CD4-positive, alpha-beta T cell treated with Interleukin-10 for 1 hour (primary cell): Measurements from ENCODE around the gene MARCHF6.
"Not testable (repeated sequence)": the region's sequence is repeated elsewhere in the genome, so short reads cannot be mapped to it uniquely, and the experiment has no call there.

Experiments
- DNase-seq: peaks from one replicate; pipeline ENCODE4 v3.0.0-alpha.2; 2020

MARCHF6 gene

DNA sequence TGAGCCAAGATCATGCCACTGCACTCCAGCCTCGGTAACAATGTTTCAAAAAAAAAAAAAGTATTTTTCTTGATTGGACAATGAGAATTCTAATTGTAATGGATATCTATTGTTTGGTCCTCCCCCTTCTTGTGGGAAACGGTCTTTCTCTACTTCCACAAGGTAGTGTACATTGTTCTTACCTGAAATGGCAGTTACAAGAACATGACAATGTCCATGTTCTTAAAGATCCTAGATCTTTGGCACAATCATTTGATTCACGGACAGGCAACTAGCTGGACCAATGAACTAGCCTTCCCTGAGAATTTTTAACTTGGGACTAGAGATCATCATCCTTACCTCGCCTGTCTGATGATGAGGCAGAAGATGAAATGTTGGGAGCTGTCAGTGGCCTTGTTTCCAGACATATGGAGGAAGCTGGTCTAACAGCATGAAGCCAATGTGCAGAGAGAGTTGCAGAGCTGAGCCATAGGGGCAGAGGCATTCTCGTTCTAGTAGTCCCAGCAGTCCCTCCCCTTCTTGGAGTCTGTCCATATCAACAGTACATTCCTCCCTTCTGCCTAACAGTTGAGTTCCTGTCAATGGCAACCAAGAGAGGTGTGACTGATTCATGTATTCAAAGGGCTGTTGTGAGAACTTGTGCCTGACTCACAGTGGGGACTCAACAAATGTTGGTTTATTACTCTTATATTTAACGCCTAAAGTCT lies 2.1 kb upstream of the MARCHF6 start:
- DNase-seq: no peak

DNA sequence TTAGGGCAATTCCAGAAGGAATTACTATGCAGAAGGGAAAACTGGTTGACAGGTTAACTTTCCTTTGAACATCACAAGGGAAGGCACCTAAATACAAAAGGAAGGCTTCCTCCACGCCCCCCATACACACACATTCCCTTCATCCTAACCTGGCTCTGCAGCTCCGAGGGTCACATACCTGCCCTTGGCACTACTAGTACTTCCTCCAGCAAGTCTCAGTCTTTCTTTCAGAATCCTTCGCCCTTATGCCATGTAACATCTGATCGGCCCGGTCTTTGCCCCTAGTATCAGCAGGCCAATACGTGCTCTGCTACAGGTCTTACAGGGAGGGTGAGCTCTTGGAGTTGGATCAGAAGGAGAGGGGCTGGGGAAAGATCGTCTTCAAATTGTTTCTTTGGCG lies 1.6 kb upstream of the MARCHF6 start:
- no peak for DNase-seq

DNA sequence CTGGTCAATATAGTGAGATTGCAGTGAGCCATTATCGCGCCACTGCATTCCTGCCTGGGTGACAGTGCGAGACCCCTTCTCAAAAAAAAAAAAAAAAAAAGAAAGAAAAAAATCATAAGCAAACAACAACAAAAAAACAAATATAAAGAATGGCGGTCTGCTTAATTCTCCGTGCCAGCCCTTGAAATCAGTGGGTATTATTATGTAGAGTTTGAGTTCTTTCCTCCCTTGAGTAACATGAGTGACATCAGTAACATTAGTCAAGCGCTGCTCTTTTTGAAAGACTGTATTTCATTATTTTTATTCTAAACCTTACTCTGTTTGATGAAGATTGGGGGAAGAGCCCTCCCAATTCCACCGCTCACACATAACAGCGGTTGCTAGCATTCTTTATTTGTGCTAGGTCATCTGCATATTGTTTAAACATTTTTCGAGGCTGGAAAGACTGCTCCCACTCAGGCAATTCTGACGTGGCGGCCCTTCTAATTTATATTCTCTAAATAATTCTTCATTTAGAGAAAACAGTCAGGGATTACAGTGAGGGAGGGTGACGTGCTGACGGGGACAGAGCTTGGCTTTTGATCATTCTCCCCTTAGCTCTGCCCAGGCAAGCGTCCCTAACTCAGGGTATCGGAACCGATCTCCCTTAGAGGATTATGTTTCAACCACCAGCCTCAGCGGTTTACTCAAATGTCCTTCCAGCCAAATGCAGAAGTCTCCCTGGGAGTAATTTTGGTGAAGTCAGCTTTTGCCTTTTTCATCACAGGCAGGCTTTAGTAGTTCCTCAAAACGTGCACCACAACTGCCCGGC lies 860 bp upstream of the MARCHF6 start:
- peak; percentile 15 for DNase-seq

DNA sequence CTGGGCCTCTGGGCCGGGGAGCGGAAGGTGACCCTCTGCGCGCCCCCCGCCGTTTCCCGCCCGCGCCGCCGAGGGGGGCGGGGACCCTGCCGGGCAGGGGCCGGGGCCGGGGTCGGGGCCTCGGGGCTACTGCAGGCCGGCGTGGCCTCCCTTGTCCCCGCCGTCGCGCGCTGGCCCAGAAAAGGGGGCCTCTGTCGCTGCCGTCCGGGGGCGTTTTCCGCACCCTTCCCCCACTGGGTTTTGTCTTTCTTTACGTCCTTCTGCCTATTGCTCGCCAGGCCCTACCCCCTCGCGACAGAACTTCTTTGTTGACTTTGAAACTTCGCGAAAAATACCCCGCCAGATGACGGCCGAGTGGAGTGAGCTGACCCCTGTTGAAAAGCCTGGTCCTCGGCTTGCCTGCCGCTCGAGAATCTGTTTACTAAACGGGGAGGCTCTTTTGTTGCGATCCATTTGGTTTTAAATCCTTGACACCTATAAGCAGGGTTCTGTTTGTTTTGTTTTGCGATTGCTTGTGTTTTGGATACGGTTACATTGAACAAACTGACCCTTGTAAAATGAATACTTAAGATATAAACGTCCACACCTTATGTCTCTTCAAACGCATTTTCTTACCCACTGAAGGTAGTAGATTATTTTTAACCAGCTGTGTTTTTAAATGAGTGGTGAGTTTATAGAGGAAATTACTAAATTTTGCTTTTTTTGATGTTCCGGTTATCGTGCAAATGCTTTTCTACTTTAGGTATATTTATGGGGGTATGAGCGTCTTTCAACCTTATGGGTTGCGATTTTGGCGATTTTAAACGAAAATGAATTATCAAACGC lies 765 bp downstream of the MARCHF6 start:
- peak; percentile 51 for DNase-seq

DNA sequence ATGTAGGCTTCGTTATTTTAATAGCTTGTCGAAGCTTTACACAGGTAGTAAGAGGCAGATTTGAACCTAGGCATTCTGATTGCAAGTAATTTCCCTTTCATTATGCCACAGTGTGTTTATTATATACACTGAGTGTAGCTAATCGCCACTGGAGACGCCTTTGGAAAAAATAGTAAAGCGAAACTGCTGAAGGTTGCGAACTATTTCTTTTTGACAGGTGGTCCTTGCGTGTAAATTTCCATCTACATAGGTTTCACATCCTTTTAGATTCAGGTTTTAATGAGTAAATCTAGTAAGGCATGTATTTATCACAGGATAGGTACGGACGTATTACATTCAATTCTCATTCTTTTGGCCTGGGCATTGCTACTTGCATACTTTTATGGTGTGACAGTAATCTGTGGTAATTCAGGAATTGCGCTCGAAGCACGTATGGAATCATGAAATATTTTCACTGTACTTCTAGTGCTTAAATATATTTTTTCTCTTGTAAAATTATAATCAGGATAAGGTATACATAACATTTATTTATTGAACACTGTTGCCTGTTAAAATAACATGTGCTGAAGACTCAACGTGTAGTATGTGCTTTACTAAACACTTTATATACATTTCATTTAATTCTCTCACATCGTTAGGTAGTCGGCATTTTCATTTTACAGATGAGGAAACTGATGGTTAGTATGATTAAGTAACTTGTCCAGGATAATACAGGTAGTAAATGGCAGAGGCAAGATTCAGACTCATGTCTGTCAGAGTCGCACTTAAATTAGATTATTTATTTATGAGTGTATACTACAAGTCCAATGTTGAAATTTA lies 1.8 kb downstream of the MARCHF6 start:
- DNase-seq: peak; percentile 49

DNA sequence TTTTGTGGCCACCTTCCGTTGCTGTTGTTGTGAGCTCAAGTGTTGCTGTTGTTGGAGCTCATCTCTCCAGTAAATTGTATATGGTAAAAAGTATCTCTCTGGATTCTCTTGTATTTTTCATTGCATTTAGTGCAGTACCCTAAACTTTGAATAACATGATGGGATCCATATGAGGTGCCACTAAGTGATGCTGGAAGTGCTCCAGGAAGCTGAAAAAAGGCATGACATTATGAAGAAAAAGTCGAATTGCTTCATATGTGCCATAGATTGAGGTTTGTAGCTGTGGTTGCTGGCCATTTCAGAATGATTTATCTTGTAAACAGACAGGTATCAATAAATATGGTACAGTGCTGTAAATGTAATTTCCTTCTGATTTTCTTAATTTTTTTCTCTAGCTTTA lies 5.5 kb downstream of the MARCHF6 start:
- no peak for DNase-seq

DNA sequence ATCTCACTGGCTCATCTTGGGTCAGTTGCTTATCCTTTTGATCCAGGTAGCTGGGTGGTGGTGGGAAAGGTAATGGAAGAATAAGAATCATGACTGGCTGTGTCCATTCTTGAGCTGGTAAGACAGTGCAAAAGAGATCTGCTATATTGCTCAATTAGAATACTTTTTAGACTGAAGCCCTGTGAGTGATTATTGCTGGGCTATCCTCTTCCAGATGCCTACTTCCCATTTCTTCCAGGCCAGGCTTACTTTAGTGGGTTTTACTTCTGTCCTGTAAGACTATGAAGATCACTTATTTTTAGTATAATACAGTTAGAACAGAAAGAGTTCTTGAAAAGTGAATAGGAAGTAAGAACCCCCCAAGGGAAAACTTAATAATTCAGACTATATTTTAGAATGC lies 7.2 kb downstream of the MARCHF6 start:
- DNase-seq: no peak

DNA sequence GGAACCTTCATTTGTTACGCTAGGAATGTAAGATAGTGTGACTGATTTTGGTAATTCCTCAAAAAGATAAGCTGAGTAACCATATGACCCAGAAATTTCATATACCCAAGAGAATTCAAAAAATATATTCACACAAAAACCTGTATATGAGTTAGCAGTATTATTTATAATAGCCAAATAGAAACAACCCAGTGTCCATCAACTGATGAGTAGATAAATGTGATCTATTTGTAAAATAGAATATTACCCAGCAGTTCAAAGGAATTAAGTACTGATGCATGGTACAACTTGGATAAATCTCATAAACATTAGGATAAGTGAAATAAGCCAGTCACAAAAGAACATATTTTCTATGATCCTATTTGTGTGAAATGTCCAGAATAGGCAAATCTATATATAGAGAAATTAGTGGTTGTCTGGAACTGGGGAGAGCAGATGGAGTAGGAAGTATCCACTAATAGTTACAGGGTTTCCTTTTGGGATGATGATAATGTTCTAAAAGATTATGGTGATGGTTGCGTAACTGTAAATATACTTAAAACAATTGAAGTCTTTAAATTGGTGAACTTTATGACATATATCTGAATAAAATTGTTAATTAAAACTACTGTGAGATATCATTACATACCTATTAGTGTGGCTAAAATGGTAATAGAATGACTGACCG lies 10.2 kb downstream of the MARCHF6 start:
- DNase-seq: no peak

DNA sequence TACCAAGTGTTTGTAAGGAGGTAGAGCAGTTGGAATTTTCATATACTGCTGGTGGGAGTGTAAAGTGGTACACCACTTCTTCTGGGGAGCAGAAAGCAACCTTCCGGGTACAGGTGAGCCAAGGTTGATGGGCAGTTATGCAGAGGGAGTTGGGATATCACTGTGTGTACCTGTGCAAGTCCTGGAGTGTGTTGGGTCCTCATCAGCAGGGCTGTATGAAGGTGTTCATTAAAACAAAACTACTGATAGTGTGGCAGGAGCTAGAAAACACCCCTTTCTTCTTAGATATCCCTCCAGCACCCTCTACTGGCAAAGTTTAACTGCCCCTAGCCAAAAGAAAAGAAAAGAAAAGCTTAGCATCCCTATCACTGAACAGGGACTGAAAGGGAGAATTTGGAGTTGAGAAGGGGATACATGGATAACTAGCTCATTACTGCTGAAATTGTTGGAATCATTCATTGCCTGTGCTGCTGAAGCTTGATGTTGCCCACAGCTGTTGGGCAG lies 10.7 kb downstream of the MARCHF6 start:
- DNase-seq: peak; percentile 43

DNA sequence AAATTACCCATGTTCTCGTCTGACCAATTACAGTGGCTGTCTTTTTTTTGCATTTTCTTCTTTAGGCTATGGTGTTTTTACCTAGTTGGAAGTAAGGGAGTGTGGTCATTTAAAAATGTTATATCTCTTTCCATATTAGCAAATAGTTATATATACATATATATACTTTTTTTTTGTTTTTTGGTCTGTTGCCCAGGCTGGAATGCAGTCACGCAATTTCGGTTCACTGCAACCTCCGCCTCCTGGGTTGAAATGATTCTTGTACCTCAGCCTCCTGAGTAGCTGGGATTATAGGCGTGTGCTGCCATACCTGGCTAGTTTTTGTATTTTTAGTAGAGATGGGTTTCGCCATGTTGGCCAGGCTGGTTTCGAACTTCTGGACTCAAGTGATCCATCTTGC lies 12.3 kb downstream of the MARCHF6 start:
- no peak for DNase-seq

DNA sequence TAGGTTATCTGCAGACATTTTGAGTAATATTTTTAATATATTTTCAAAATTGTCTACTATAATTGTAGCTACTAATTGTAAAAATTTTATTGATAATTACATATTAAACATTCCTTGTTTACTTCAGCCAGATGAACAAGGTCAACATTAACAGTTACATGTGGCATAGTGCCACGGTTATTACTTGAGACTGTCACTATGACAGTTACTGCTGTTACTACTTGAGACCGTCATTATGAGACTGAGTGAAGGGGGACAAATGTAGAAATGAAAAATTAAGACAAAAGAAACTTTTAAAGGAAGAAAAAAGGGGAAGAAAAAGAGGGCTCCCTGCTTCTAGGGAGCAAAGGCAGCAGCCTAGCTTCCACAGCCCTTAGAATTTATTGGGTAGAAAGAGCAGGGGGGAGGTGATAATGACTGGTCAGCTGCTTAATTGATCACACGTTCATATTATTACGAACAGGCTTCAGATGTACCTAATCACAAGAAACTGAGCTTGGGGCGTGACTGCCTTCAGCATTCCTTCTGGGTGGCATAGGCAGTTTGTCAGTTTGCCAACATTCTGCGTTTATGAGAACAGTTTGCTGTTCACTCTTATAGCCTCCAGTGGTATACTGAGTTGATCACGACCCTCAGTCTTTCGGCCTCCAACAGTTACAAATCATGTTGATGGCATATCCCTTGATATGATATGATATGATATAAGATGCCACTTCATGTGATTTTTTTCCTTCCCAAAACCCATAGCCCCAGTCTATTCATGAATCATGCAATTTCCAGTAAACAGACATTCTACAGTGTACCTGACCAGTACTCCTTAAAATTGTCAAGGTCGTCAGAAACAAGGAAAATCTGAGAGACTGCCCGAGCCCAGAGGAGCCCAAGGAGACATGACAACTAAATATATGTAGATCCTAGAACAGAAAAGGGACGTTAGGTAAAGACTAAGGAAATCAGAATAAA lies 13.1 kb downstream of the MARCHF6 start:
- no peak for DNase-seq

DNA sequence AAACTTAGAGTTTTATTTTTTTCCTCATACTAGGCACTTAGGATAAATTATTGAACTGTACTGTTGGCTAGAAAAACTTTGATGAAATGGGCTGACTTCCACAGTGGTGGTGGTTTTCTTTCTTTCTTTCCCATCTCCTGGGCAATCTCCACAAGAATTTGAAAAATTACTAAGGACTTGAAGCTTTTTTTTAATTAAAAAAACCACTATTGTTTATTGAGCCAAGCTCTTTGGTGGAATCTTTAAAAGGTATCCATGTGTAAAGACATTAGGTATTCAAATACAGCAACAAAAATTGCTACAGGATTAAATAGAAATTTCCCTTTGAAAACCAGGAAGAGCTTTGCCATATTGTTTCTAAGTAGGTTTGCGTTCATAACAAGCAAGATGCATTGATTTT lies 14.1 kb downstream of the MARCHF6 start:
- no peak for DNase-seq

DNA sequence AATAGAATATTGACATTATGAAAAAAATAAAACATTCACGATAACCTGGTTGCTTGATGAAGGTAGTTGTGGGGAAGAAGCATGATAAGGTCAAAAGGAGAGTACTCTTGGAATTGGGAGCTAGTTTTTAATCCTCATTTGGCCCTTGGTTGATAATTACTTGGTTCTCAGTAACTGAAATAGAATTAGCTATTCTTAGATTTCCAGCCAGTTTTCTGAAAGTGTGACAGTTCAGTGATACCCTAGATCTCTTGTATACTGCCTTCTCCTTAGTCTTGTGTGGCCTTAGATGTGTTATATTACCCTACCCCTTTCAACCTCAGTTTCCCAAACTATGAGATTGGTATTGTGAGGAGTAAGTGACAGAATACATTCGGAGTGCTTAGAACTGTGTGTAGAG lies 17.4 kb downstream of the MARCHF6 start:
- DNase-seq: no peak

DNA sequence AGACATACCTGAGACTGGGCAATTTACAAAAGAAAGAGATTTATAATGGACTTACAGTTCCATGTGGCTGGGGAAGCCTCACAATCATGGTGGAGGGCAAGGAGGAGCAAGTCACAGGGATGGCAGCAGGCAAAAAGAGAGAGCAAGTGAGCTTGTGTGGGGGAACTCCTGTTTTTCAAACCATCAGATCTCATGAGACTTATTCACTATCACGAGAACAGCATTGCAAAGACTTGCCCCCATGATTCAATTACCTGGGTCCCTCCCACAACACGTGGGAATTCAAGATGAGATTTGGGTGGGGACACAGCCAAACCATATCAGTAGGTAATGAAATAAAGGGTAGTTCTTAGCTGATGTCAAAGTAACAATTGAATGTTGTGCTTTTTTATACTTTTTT lies 17.9 kb downstream of the MARCHF6 start:
- not testable (repeated sequence) for DNase-seq

DNA sequence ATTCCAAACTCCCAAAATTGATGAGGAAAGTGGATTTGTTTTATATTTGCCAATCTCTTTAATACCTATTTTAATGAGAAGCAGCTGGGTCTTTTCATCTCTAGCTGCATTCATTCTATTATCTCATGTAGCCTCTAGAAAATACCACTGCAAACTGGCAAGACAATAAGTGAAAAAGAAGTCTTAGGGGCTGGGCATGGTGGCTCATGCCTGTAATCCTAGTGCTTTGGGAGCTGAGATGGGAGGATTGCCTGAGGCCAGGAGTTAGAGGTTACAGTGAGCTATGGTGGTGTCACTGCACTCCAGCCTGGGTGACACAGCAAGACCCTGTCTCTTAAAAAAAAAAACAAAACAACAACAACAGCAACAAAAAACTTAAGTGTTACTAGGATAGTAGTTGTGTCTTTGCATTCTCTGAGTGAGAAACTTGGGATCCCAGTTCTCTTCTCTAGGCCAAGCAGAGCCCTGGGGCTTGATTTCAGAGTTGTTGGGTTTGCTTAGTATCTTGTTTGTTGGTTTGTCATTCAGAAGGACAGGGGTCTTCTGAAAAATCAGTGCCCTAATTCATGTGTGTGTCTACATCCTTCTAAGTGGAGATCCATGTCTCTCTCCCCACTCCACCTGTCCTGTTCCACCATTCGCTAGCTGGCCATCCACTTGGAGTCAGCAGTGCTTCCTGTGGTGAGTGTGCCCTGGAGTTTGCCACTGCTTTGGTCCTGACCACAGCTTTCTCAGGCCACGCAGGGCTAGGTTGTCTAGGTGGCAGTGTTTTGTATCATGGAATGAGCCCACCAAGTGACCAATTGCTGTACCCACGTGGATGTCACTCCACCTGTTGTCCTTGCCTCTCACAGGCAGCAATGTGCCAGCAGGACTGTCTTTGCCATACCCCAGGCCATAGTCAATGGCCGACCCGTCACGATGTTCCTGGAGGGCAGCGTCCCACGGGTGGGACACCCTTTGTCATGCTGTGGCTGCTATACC lies 19.5 kb downstream of the MARCHF6 start:
- no peak for DNase-seq

DNA sequence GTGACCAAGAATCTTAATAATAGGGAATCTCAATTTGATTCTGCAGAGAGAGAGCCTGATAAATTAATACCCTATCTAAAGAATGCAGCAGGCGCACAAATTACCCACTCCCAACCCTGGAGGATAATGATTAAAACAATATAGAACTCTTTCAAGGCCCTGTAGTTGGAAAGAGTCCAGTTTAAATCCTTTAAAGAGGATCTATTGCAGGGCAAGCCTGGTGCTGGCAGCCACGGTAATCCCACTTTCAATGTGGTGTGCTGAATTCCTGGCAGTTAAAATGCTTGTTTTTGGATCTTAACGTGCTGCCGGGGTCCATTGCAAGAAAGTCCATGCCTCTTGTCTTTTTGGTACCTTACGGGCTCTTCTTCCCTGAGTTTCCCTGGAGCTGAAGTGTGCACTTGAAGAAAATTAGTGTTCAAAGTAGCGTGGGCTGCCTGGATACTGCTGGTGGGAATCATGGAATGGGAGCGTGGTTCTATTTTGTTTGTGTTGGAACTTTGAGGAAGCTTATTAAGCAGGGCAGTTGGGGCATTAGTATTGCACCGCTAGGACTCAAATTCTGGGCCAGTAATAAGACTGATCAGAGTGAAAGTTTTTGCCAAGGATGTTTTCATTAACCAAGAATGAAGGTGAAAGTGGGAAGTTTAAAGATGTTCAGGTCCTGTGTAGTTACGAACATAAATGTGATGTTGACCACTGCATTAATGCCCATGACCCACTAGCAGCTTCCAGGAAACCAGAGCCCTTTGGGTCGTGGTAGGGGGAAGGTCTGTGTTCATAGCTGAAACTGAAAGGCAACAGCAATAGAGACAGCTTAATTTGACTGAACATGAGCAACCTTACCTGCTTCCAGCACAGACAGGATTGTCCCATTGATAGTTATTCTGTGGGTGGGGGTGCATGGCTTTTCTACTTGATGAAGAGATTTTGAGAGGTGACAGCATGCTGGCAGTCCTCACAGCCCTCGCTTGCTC lies 20.8 kb downstream of the MARCHF6 start:
- DNase-seq: no peak

DNA sequence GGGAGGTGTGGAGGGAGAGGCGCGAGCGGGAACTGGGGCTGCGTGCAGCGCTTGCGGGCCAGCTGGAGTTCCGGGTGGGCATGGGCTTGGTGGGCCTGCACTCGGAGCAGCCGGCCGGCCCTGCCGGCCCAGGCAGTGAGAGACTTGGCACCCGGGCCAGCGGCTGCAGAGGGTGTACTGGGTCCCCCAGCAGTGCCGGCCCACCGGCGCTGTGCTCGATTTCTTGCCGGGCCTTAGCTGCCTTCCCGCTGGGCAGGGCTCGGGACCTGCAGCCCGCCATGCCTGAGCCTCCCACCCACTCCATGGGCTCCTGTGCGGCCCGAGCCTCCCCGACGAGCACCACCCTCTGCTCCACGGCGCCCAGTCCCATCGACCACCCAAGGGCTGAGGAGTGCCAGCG lies 21.7 kb downstream of the MARCHF6 start:
- DNase-seq: not testable (repeated sequence)

DNA sequence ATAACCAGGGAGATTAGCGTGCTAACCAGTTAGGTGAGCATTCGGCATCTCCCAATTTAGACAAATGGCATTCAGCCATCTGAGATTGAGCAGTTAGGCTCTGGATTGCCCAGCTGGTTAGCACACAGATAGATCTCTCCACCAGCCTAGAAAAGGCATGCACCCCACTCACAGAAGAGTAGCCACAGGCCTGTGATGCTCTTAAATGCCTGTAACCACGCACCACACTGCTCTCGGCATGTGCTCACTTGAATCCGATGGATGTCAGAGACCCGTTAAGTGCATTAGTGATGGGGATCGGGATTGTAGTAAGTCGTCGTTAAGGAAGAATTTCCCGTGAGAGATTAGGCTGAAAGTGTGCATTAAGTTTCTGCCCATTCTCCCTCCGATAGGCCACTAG lies 23.0 kb downstream of the MARCHF6 start:
- DNase-seq: no peak
